Measurements from ENCODE around the gene SERPINA12. TPM values are rescaled to one million over a fixed set of nuclear protein-coding genes. Genes with fewer than 3 reads are reported as not detected.

Gene SERPINA12
- polyA plus RNA-seq, 2 of the 4 experiments (the other 2 are of a cell fraction): not detected

DNA sequence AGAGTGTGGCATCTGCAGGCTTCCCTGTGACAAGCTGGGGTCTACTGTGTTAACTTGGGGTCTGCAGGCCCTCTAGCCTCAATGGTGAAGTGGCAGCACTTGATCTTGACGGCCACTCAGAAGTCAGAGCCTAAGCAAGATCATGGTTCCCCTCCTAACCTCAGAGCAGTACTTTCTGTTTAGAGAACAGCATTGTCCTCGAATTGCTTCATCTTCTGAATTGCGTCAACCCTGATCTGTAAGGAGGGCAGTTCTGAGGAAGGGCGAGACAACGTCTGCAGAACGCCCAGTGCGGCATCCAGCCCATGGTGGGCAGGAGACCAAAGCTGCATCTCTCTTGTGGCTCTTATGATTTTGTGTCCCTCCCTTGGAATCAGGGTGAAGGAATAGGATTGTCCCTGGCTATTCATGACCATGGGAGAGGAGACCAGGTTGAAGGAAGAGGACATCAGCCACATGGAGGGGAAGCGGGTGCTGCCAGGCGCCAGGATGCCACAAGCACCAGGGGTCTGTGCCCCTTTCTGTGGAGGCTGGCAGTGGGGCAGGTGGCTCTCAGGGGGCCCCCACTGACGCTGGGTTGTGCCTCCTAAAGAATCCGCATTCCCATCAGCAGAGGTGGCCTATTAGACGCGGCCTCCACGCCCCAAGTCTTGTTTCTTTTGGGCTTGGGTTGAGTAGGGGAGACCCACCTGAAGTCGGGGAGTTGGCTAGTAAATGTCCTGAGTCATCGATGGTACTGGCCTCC, 35.4 kb downstream of the SERPINA12 start:
- DNase-seq (ENCODE audit: low read depth in 1 of 2, low spot score in 1 of 2) (no peak), FAIRE-seq (no peak), ATAC-seq (no peak)
- POLR2A ChIA-PET: no interaction called here
- Histone ChIP-seq H3K4me3 (no peak overlapping the region), H3K4me1 (no peaks in the 10 kb centered on the region), H3K27ac (no peak overlapping the region), H3K4me2 (no peak overlapping the region), H3K9me3 (peaks cover 12% of the 10 kb centered on the region)
- CTCF ChIA-PET: interaction anchor here (1.7 to 6.4 kb wide), 2 partner anchors 12 to 40 kb away, joined by 4 to 47 read pairs; no protein-coding TSS in a partner anchor
- TF ChIP-seq RNF2 (IDR thresholded peaks at IDR 0.05; ENCODE audit: borderline replicate concordance, low read depth) (no peak), POLR2AphosphoS2 (conservative IDR thresholded peaks at IDR 0.05; ENCODE audit: low read length) (no peak), POLR2A (IDR thresholded peaks at IDR 0.05; ENCODE audit: low read length) (no peak), RARB (CRISPR knock-in tag; IDR thresholded peaks at IDR 0.05) (no peak), TP53 (CRISPR knock-in tag; IDR thresholded peaks at IDR 0.05) (no peak), ZNF302 (CRISPR knock-in tag; IDR thresholded peaks at IDR 0.05) (no peak), BHLHE40 (IDR thresholded peaks at IDR 0.05; ENCODE audit: low read depth, low read length) (no peak), CEBPB (IDR thresholded peaks at IDR 0.05) (no peak), HEYL (CRISPR knock-in tag; IDR thresholded peaks at IDR 0.05) (no peak), GATA3 (IDR thresholded peaks at IDR 0.05; ENCODE audit: borderline replicate concordance) (no peak), FOSL2 (IDR thresholded peaks at IDR 0.05) (no peak), FOSL2 (CRISPR knock-in tag; IDR thresholded peaks at IDR 0.05) (no peak), EP300 (IDR thresholded peaks at IDR 0.05) (no peak), EHF (CRISPR knock-in tag; IDR thresholded peaks at IDR 0.05) (no peak)
- TF ChIP-seq, protein P1, sequence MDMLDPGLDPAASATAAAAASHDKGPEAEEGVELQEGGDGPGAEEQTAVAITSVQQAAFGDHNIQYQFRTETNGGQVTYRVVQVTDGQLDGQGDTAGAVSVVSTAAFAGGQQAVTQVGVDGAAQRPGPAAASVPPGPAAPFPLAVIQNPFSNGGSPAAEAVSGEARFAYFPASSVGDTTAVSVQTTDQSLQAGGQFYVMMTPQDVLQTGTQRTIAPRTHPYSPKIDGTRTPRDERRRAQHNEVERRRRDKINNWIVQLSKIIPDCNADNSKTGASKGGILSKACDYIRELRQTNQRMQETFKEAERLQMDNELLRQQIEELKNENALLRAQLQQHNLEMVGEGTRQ (IDR thresholded peaks at IDR 0.05): no peak
- TF ChIP-seq, protein P2, sequence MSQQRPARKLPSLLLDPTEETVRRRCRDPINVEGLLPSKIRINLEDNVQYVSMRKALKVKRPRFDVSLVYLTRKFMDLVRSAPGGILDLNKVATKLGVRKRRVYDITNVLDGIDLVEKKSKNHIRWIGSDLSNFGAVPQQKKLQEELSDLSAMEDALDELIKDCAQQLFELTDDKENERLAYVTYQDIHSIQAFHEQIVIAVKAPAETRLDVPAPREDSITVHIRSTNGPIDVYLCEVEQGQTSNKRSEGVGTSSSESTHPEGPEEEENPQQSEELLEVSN (IDR thresholded peaks at IDR 0.05; ENCODE audit: borderline replicate concordance, low read depth): no peak
- 44% methylated on average over 14 of the region's 16 CpGs for whole genome bisulfite sequencing (ENCODE audit: missing lambda C conversion rate)

DNA sequence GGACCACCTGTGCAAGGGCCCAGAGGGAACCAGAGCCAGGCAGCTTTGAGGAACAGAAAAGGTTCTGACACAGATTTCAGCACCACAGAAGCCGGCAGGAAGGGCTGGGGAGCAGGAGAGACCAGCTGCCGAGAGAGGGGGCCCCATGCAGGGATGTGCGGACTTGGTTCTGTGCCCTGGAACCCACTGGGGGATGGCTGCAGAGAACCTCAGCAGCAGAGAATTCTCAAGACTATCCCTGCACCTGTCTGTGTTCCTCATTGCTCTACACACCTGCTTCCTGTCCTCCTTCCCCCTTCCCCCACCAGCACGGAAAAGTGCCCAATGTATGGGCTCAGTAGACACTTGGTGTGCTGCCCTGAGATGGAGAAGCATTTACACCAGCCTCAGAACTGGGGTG, 36.4 kb downstream of the SERPINA12 start:
- Histone ChIP-seq H3K27ac (no peak overlapping the region), H3K4me1 (no peaks in the 10 kb centered on the region), H3K4me2 (no peak overlapping the region), H3K9me3 (peaks cover 5% of the 10 kb centered on the region), H3K4me3 (no peak overlapping the region)
- TF ChIP-seq FOSB (CRISPR knock-in tag; IDR thresholded peaks at IDR 0.05) (no peak), JUNB (IDR thresholded peaks at IDR 0.05) (no peak), ZC3H11A (IDR thresholded peaks at IDR 0.05) (no peak), RNF2 (IDR thresholded peaks at IDR 0.05; ENCODE audit: borderline replicate concordance, low read depth) (no peak), HOXB13 (CRISPR knock-in tag; IDR thresholded peaks at IDR 0.05; ENCODE audit: low read depth) (no peak), RFX5 (IDR thresholded peaks at IDR 0.05) (no peak), EHMT2 (IDR thresholded peaks at IDR 0.05; ENCODE audit: low read depth) (no peak)
- TF ChIP-seq, protein P3, sequence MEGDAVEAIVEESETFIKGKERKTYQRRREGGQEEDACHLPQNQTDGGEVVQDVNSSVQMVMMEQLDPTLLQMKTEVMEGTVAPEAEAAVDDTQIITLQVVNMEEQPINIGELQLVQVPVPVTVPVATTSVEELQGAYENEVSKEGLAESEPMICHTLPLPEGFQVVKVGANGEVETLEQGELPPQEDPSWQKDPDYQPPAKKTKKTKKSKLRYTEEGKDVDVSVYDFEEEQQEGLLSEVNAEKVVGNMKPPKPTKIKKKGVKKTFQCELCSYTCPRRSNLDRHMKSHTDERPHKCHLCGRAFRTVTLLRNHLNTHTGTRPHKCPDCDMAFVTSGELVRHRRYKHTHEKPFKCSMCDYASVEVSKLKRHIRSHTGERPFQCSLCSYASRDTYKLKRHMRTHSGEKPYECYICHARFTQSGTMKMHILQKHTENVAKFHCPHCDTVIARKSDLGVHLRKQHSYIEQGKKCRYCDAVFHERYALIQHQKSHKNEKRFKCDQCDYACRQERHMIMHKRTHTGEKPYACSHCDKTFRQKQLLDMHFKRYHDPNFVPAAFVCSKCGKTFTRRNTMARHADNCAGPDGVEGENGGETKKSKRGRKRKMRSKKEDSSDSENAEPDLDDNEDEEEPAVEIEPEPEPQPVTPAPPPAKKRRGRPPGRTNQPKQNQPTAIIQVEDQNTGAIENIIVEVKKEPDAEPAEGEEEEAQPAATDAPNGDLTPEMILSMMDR (IDR thresholded peaks at IDR 0.05): no peak
- DNase-seq (ENCODE audit: low read depth in 1 of 2, low spot score in 1 of 2) (no peak), ATAC-seq (no peak), FAIRE-seq (no peak)
- CTCF ChIA-PET: interaction anchor here (1.7 to 6.4 kb wide), 2 partner anchors 13 to 39 kb away, joined by 4 to 47 read pairs; no protein-coding TSS in a partner anchor
- POLR2A ChIA-PET: no interaction called here
- WGBS (ENCODE audit: missing lambda C conversion rate): 29% methylated on average over 4 of the region's 4 CpGs
